NCI-H2227 (cell line): ENCODE measurements around the gene NFATC2.
A peak's percentile ranks its signal among the peaks of the same experiment; 100 is the strongest.

ENCODE experiments used
- DNase-seq: peaks from one replicate; lab custom pipeline; 2025; ENCODE audit not compliant: unreplicated experiment; lab: John Stamatoyannopoulos, UW

Gene NFATC2

DNA sequence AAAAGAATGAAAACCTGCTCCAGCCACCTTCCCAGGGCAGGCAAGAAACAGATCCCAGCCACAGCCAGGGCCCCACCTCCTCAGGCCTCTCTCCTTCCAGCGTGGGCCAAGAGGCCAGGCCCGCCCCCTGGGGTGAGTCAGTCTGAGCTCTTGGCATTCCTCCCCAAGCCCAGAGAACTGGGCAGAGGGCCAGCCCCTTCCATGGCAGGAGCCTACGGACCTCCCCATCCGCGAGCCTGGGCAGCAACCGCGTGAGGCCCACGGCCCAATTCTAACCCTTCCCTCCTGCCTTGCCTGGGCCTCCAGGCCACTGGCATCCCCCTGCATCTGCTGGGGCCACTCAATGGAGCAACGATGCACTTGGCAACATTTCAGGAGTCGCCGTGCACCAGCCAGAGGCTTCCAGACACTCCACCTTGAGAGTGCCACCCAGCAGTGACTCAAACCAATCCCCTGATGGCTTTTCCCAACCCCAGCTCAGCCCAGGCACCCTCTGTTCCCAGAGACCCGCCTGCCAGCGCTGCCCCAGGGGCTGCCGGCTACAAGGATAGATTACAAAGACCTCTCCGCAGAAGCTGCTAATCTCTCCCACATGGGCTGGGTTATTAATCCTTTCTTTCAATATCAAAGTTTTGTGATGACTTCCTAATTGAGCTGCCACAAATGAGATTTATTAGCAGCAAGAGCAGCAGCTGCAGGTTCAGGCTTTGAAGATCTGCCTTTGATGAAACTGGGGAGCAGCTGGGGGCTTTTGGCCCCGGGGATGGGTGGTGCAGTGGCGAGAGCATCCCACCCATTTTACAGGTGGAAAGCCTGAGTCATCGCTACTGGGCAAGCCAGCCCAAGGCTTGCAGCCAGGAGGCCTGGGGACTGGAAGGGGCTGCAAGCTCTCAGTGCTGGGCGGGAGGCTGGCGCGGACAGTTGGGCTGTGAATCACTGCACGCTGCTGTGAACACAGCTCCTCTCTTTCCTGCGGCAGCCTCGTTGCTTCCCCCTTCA lies 85.7 kb downstream of the NFATC2 start:
- DNase-seq: peak; percentile 33

DNA sequence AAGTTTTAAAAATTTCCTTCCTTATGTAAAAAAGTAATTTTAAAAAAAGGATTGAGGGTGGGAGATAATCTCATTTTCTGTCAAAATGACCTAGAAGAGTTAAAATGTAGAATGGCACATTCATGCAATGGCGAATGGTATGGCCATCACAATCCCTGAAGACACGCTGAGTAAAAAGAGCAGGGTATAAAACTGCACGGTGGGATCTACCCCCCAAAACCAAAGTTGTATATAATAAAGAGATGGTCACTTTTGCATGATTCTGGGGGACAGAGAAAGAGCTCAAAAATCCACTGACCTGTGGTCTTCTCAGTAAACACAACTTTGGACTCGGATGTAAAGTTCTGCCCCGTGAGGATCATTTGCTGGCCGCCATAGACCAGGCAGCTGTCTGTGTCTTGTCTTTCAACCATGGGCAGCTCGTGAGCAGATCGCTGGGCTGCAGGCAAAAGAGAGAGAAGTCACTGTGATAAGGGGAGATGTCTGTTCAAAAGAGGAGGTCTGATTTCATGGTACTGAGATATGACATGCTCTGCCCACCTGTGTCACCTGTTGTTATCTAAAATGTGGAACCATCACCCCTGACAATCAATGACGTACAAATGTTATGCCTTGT lies 88.2 kb downstream of the NFATC2 start:
- DNase-seq: no peak

DNA sequence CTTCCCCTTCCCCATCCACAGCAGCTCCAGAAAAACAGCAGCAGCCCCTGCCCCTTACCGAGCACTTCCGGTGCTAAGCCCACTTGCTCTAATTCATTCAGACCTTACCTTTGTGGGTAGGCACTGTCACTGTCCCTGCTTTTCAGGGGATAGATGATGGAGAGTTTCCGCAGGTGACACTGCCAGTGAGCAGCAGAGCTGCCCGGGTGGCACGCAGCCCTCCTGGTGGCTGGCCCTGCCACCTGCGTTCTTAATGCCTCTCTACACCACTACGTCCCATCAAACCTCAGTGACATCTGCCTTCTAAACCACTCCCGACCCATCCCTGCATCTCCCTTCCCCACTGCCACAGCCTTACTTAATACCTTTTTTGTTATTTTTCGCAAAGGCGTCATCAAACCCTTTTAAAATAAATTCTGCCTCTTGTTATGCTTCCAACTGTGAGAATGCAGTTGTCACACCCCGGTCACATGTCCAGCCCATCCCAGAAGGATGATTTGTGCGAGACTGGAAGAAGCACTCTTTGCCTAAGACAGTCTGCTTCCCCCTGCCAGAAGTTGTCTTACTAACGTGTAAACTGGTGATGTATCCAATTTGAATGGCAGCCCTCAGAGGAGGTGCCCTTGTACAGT lies 89.7 kb downstream of the NFATC2 start:
- no peak for DNase-seq

DNA sequence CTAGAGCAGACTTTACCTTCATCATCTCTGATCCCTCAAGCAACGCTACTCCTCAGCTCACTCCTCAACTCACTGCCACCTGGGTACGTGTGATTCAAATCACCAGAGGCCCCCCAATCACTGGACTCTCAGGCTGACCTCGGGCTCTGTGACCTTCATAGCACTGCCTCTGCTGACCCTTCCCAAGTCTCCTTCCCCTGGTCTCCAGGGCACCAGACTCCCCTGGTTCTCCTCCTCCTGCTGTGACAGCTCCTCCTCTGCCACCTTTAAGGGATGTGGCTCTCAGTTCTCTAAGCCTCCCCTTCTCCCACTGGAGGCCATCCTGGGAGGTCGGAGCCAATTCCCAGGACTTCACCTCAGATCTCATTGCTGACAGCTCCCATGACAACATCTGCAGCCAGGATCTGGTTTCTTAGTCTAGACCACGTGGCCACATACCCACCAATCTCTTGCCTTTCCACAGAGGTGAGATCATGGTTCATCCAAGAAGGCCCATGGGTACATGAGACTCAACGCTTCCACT lies 90.4 kb downstream of the NFATC2 start:
- no peak for DNase-seq

DNA sequence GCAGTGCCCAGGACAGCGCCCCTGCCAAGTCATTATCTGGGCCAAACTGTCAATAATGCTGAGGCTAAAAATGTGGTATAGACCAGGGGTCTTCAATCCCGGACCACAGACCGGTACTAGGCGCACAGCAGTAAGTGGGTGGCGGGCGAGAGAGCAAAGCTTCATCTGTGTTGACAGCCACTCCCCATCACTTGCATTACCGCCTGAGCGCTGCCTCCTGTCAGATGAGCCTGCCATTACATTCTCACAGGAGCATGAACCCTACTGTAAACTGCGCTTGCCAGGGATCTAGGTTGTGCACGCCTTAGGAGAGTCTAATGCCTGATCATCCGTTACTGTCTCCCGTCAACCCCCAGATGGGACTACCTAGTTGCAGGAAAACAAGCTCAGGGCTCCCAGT lies 91.0 kb downstream of the NFATC2 start:
- no peak for DNase-seq

DNA sequence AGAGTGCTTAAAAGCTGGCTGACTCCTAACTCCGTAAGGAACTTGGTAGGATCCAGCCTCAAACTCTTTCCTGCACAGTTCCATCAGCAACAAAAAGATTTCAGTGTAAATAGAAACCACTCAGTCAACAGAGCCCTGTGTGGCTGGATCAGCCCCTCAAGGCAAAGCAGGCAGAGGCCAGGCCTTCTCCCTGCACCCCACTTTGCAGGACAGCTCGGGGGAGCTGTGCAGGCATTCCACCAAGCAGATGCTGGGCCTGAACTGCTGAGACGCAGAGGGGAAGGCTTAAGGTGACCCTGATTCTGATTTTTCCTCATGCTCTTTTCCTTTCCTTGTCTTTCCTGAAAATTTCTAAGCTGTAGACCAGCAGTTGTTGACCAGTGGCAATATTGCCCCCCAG lies 91.5 kb downstream of the NFATC2 start:
- DNase-seq: no peak

DNA sequence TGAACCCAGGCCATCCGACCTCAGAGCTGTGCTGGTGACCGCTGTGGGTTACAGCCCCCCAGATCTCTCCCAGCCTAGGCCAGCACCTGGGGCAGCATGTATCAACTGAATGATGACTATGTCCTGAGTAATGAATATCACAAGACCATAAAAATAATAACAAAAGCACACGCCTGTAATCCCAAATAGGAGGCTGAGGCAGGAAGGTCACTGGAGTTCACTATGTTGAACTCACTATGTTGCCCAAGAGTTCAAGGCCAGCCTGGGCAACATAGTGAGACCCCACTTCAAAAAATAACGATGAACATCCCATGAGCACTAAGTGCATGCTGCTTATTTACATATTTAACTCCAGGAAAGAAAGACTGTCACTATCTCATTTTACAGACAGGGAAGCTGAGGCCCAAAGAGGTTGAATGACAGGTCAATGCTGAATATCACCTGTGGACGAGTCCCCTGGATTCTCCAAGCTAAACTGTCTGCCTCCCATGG lies 92.3 kb downstream of the NFATC2 start:
- DNase-seq: no peak

DNA sequence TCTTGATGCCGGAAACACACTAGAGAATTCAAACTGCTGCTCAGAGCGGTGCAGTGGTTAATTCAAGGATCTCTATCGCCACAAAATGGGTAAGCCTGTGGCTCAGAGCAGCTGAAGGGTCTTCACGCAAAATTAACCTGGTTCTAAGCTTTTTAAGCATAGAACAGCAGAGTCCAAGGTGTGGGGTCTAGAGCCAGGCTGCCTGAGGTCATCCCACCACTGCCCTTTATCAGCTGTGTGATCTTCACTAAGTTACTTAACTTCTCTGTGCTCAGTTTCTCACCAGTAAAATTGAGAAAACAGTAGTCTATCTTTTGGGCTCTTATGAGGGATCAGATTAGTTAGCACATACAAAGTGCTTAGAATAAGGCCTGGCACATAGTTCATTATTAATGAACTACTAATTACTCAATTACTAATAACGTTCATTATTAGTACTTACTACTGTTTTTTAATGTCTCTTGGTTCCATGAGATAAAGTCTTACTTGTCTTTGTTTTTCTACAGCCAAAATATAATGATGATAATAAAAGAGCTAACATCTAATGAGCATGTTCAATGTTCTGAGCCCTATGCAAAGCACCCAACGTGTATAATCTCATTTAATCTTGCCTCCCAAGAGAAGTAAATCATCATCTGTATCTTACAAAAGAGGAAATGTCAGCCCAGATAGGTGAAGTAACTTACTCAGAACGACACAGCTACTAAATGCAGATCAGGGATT lies 92.9 kb downstream of the NFATC2 start:
- no peak for DNase-seq

DNA sequence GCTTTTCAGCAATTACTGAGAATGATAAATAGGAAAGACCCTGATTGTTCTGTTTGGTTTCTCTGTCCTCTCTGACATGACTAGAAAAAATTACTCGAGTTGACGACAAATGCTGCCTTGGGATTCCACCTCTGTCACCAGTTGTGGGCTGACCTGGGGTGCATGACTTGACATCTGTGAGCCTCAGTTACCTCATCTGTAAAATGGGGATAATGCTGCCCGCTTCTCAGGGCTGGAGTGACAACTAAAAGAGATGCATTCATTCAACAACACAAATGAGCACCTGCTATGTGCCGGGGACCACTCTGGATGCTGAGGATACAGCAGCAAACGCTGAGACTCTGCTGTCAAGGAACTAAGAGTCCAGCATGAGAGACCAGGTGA lies 94.8 kb downstream of the NFATC2 start:
- no peak for DNase-seq

DNA sequence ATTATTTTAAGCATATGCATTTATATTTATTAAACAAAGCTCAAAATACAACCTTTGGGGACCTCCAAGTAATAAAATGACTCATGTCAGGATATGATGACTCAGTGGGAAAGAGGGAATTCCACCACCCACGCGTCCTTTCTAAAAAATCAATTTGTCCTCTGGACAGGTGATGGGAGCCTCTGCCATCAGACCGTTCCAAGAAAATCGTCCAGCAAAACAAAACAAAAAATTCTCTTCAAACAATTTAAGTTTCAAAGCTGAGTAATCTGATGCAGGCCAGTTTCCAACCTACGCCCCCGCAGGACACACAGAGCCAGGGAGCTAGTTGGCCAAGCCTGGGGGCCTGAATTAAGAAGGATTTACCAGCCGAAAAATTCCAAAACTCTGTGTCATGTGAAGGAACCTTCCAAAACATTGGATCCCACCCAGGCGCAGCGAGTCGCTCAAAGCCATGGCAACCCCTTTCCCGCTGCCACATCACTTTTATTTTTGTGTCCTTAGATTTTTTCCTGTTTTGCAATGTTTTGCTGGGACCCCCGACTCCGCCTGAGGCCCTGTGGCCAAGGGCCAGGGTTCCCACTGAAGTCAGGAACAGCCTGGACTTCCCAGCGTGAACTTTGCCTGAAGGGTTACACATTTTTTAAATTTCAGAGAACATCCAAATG lies 95.3 kb downstream of the NFATC2 start:
- no peak for DNase-seq

DNA sequence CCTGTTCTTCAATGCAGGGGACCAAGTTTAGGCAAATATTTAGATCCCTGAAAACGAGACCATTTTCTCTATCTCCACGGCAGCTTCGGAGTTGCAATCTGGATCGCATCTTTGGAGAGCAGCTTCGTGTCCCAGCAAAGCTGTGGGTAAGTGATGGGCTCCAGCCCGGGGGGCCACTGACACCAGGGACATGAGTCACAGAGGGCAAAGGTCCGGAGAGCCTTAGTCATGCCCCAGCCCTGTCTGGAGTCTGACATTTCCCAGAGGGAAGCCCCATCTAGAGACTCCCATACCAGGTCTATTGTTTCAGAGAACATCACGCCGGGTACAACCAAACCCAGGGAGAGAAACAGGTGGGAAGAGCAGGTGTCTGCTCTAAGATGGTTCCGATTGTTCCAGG lies 95.9 kb downstream of the NFATC2 start:
- no peak for DNase-seq

DNA sequence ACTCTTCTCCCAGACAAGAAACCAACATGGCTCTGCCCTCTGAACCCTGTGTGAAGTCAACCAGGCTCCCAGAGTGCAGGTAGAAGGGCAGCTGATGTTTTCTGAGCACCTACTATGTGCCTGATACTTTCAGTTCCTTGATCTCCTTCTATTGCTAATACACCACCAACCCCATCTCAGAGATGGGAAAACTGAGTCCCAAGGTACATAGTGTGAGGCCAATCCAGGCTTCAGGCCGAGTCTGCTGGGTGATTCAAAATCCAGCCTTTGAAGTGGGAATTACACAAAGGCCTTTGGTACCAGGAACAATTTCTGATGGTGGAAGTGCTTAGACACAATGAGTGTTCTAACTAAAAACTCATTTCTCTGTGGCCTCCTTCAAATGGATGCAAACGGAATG lies 96.3 kb downstream of the NFATC2 start:
- DNase-seq: no peak

DNA sequence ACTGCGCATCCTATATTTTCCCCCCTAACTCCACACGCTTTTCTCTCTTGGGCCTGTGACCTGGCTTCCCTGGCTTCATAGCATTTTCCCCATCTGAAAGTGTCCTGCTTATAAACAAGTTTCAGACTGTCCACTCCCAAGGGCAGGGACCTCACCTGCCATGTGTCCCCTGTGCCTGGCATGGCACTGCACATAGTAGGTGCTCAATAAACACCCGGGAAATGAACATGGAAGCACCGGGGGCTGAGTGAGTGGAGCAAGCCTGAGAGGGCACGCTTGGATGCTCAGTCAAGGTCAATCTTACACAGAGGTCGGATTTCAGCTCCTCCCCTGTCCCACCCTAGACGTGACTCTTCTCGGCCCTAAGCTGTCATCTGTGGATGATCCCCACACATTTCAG lies 96.9 kb downstream of the NFATC2 start:
- DNase-seq: no peak

DNA sequence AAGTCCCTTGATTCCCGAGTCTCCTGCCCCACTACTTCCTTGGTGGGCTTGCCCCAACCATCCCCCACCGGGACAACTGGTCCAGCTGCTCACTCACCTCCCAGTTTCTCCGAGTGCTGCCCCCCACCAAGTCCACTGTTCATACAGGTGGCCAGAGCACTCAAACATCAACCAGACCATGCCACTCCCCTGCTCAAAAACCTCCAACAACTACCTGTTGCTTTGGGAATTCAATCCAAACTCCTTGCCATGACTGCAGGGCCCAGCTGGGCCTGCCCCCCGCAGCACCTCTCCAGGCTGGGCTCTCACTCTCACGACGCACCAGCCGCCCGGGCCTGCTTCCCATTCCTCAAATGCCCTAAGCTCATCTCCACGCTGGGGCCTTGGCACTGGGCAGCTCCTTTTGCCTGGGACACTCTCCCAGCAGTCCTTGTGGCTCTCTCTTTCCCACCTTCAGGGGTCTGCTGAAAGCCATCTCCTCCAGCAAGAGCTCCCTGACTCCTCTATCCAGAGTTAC lies 97.5 kb downstream of the NFATC2 start:
- no peak for DNase-seq

DNA sequence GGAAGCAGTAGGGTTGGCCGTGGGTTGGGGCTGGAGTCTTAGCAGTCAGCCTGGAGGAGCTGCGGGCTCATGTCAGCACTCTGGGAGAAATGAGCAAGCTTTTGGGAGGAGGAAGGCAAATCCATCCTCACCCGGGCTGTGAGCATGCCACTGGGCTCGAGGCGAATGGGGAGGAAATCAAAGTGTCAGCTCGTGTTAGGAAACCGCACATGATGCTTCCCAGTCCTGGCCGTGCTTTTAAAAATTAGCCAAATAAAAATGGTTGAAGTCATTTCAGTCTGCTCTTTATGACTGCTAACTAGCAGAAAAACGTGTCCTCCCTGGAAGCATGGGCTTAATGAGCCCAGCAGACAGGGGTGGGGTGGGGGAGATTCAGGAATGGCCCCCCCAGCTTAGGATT lies 98.1 kb downstream of the NFATC2 start:
- no peak for DNase-seq

DNA sequence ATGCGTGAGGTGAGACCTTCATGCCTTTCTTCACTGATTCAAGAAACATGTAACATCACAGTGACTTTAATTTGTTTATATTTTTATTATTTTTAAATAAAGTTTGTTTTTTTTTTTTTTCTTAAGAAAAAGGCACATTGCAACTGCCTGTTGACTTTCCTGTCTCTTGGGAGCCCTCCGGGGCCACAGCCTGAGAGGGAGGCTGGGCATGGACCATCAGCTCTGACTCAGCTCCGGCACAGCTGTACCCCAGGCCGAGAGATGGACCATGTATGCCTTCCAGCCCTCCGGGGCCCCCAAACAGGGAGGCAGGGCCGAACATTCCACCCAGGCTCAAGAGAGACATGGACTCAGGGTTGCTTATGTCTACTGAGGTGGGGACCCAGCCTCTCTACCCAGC lies 99.9 kb downstream of the NFATC2 start:
- no peak for DNase-seq

DNA sequence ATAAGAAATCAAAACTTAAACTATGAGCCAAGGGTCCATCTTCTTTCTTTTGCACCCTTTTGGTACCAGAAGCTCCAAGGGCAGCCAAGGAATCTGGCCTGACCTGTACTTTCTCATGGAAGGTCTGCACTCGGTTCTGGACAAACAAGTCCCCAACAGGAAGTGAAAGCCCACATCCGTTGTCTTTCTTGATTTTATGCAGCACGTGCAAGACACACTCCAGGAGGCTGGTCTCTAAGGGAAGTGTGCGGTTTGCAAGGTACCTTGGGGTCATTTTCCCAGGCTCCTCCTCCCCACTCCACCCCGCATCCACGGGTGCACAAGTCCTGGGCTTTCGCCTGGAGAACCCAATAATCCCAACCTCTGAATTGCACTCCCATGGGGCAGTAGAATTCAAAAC lies 101.9 kb downstream of the NFATC2 start:
- no peak for DNase-seq

DNA sequence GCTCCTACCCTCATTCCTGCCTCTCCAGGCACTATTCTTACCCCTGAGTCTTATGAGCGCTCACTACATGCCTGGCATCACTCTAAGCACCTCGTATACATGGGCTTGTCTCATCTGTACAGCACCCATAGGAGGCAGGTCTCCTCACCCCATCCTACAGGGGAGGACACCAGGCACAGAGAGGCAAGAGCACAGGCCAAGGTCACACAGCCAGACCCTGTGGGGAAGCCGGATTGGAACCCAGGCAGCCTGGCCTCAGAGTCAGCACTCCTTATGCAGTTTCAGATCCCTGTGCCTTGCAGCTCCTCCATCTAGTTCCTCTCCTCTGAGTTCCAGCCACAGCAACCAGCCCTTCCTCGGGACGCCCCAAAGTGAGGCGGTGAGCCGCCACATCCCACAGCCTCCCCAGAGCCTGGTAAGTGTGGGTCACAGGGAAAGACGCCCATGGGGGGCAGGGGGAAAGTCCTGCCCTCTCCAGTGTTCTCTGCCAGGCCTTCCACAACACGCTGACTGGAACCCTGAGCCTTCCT lies 103.3 kb downstream of the NFATC2 start:
- DNase-seq: no peak

DNA sequence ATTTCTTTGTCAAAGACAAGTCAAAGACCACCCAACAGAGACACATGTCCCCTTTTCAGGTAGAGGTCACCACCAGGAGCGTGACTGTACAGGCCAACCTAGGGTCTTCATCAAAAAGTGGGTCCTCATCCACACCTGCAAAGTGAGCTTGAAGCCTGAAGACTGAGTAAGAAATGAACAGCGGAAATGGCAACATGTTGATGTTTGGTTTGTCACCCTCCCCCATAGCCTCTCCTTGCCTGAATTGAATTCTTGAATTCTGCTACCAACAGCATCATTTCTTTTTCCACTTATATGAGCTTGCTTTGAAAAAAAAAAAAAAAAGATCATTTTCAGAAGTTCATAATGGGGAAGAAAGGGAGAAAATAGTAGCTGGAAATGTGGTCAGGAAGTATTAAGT lies 104.4 kb downstream of the NFATC2 start:
- DNase-seq: no peak
